ENCODE results near the gene ZNF710. TPM values are rescaled to one million over a fixed set of nuclear protein-coding genes. Genes with fewer than 3 reads are reported as not detected.

The ZNF710 gene
- total and polyA plus RNA-seq, 2 of the 8 experiments (the other 6 are each of a cell fraction or from before 2014, with no cell fraction given) = 10.5 to 24.0 TPM

GRCh38 chr15:90062462-90062932 is 61.4 kb downstream of the ZNF710 start:
- FAIRE-seq = no peak
- Histone ChIP-seq H3K79me2 (ENCODE audit: control insufficient read depth in 1 of 2, insufficient read depth in 2 of 2, low read length in 2 of 2) (peaks cover 0 to 2% of the 10 kb centered on the region in 2 experiments; a peak in 2 of 4 replicates), H3K4me2 (ENCODE audit: insufficient read depth in 1 of 2, low read depth in 2 of 2, low read length in 2 of 2) (peak overlapping the region; percentile 41 to 50; a peak in 3 of 4 replicates)

More at GRCh38 chr15:90062462-90062932, 61.4 kb downstream of the ZNF710 start:
- Histone ChIP-seq H4K5ac (ENCODE audit: insufficient read length, low read depth, low read length) (peak overlapping the region; percentile 61), H3K36me3 (ENCODE audit: control insufficient read depth in 2 of 4, insufficient read depth in 4 of 4, low read length in 3 of 4) (peaks cover 0 to 4% (median 0%) of the 10 kb centered on the region in 4 experiments; a peak in 1 of 8 replicates), H3K79me1 (ENCODE audit: low read depth, low read length) (peaks cover 8% of the 10 kb centered on the region; the same call in 1 of the 2 replicates), H3K23ac (ENCODE audit: insufficient read length) (no peak overlapping the region), H3K14ac (ENCODE audit: insufficient read length) (no peak overlapping the region), H3K9me3 (ENCODE audit: insufficient read depth in 2 of 2, low read depth in 1 of 2, low read length in 1 of 2) (no peaks in the 10 kb centered on the region; a peak in 1 of 4 replicates), H3K4ac (replicated peaks; ENCODE audit: insufficient read length, low read depth, low read length) (peak overlapping the region; percentile 91), H3K27me3 (replicated peaks in 1 of 4; ENCODE audit: control insufficient read depth in 3 of 4, extremely low read depth in 1 of 4, insufficient read depth in 3 of 4, low read length in 3 of 4) (no peaks in the 10 kb centered on the region), H2BK120ac (replicated peaks; ENCODE audit: low read depth, low read length) (peak overlapping the region; percentile 84), H2BK12ac (ENCODE audit: low read depth, low read length) (peak overlapping the region; percentile 98; the same call in 1 of the 2 replicates), H3K56ac (replicated peaks; ENCODE audit: insufficient read length, low read depth, low read length) (peak overlapping the region; percentile 70), H3K4me3 (ENCODE audit: extremely low read depth in 1 of 4, insufficient read depth in 2 of 4, low read depth in 3 of 4, low read length in 4 of 4) (no peak overlapping the region), H3K27ac (ENCODE audit: low read depth, low read length) (peak overlapping the region; percentile 50; the same call in 1 of the 2 replicates), H2AFZ (ENCODE audit: low read length) (no peak overlapping the region), H3K18ac (ENCODE audit: extremely low read depth, low read length) (peak overlapping the region; percentile 95), H2AK5ac (ENCODE audit: low read depth, low read length) (peak overlapping the region; percentile 94), H4K20me1 (replicated peaks in 1 of 2; ENCODE audit: control insufficient read depth in 1 of 2, insufficient read depth in 2 of 2, low read length in 2 of 2) (no peaks in the 10 kb centered on the region), H4K91ac (replicated peaks; ENCODE audit: insufficient read length, low read length) (peak overlapping the region; percentile 99), H2BK5ac (ENCODE audit: low read depth, low read length) (peak overlapping the region; percentile 87), H4K8ac (ENCODE audit: extremely low read depth, insufficient read depth, low read length) (no peak overlapping the region; the same call in 1 of the 2 replicates), H3K4me1 (replicated peaks in 1 of 4; ENCODE audit: control insufficient read depth in 3 of 4, insufficient read depth in 4 of 4, low read length in 3 of 4) (peaks cover 8 to 55% (median 43%) of the 10 kb centered on the region in 4 experiments), H2BK15ac (ENCODE audit: low read length) (peak overlapping the region; percentile 99), H3K9ac (replicated peaks in 1 of 4; ENCODE audit: extremely low read depth in 1 of 4, low read depth in 3 of 4, low read length in 3 of 4) (peak overlapping the region in 1 of 4 experiments; percentile 13; a peak in 1 of 7 replicates), H3K23me2 (ENCODE audit: low read depth, low read length) (no peaks in the 10 kb centered on the region), H2BK20ac (ENCODE audit: low read length) (peak overlapping the region; percentile 64)
- CTCF ChIA-PET (ENCODE audit: partially characterized antibody) = interaction anchor here (0.6 to 1.5 kb wide), 5 partner anchors 13 to 104 kb away, joined by 3 to 8 read pairs (median 4); no protein-coding TSS in a partner anchor
- 75% methylated on average over 16 of the region's 16 CpGs; no CpG with 5 or more reads in 1 of the 2 experiments for WGBS, 2 experiments (ENCODE audit: extremely low coverage in 1 of 2, insufficient coverage in 1 of 2, insufficient read length in 1 of 2, insufficient replicate concordance in 2 of 2, low coverage in 1 of 2, low lambda C conversion rate in 2 of 2, missing lambda C conversion rate in 1 of 2)
- TF ChIP-seq SIRT6 (IDR thresholded peaks at IDR 0.05; ENCODE audit: low read length) = no peak
- no peak for TF ChIP-seq CREB1 (IDR thresholded peaks at IDR 0.05)
- no peak for TF ChIP-seq CHD2 (IDR thresholded peaks at IDR 0.05; ENCODE audit: low read length)
- no peak for TF ChIP-seq SAP30 (IDR thresholded peaks at IDR 0.05; ENCODE audit: insufficient read depth, insufficient replicate concordance, low read length)
- no peak for TF ChIP-seq NRF1 (IDR thresholded peaks at IDR 0.05; ENCODE audit: low read depth, low read length)
- no peak for TF ChIP-seq JUND (IDR thresholded peaks at IDR 0.05; ENCODE audit: low read length)
- no peak for TF ChIP-seq EP300 (IDR thresholded peaks at IDR 0.05; ENCODE audit: borderline replicate concordance in 1 of 2, low read depth in 2 of 2, low read length in 2 of 2)
- TF ChIP-seq BCL11A (IDR thresholded peaks at IDR 0.05; ENCODE audit: low read depth in 2 of 2, low read length in 2 of 2) = no peak
- DNase-seq (ENCODE audit: low read depth in 1 of 2, low spot score in 2 of 2) = no peak
- POLR2A ChIA-PET (ENCODE audit: partially characterized antibody) = interaction anchor here (0.7 to 4.8 kb wide), 6 partner anchors 10 to 63 kb away, joined by 3 to 29 read pairs (median 4); partner anchors contain the start of gene ZNF710

Measured in H1 (cell line).